ENCODE results near the gene FDX2.

The FDX2 gene

GRCh38 chr19:10332158-10332964 lies 16.5 kb upstream of the FDX2 start:
- DNase-seq: no peak

DNA sequence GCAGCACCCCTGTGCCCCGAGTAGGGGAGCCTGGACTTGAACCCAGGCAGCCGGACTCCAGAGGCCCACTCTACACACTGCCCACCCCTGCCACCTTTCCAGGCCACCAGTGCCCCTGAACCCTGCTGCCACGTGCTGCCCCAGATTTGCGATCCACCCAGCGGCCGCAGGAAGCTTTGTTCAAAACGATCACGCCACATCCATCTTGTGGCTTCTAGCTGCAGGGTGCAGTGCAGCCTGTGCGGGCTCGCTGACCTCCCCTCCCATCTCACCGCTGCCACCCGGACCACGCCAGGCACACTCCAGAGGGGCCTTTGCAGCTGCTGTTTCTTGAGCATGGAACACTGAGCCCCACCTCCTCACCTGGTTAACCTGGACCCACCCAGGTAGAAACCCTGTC lies 13.7 kb upstream of the FDX2 start:
- no peak for DNase-seq

- no peak for DNase-seq
These were observed 13.0 kb upstream of the FDX2 start for GRCh38 chr19:10328558-10329429.

GRCh38 chr19:10327793-10328192 lies 12.0 kb upstream of the FDX2 start:
- no peak for DNase-seq

DNA sequence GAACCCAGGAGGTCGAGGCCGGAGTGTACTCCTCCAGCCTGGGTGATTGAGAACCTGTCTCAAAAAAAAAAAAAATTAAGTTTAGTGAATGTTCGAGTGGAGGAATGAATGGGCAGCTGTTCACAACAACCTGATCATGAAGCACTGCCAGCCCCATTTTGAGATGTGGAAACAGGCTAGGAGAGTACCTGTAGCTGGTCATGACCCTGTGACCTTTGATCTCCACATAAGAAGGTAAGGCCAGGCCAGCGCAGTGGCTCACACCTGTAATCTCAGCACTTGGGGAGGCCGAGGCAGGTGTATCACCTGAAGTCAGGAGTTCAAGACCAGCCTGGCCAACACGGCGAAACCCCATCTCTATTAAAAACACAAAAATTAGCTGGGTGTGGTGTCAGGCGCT lies 9.9 kb upstream of the FDX2 start:
- DNase-seq: no peak

DNA sequence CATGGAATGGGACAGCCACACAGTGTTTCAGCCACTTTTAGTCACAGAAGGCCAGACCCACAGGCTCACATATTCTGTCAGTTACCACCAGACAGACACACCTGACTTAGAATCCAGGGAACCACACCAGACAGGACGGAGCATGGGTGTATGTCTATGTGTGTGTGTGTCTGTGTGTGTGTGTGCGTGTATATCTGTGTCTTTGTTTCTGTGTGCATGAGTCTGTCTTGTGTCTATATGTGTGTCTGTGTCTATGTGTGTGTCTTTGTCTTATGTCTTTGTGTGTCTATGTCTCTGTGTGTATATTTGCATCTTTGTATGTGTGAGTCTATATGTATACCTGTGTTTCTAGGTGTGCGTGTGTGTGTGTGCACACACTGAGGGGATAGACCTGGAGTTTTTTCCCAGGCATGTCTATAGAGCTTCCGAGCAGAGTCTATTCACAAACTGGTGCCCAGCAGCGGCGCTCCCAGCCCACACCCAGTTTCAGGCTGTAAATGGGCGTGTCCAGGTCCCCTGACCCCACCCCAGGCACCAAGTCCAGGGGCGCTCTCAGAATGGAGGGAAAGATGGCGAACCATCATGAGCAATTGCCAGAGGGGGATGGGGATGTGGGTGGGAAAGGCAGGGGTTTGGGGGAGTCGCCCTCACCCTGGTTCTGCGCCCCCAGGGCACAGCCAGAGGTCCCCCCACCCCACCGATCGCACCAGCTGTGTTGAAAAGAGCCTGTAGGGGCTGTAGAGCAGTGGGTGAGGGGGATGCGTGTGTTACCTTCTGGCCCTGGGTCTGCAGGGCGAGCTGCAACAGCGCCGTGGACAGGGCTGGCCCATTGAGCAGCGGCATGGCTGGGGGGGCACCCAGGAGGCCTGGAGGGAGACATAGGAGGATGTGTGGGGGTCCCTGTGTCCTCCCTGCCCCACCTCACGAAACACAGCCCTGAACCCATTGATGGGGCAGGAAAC lies 6.3 kb upstream of the FDX2 start:
- DNase-seq: no peak

DNA sequence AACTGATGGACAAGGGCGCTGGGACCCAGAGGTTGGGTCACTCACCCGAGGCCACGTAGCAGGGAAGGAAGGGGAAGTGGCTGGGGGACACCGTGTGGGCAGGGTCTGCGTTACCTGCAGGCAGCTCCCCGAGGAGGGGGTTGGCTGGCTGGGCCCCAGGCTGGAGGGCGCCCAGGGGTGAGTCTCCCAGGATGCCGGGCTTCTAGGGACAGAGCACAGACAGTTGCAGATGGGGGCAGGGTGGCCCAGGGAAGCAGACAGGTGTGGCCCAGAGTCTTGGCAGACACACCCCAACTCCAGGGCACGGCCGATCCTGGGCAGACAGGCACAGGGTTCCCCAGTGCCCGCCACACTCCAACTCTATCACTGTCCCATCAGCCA lies 5.6 kb upstream of the FDX2 start:
- DNase-seq: no peak

DNA sequence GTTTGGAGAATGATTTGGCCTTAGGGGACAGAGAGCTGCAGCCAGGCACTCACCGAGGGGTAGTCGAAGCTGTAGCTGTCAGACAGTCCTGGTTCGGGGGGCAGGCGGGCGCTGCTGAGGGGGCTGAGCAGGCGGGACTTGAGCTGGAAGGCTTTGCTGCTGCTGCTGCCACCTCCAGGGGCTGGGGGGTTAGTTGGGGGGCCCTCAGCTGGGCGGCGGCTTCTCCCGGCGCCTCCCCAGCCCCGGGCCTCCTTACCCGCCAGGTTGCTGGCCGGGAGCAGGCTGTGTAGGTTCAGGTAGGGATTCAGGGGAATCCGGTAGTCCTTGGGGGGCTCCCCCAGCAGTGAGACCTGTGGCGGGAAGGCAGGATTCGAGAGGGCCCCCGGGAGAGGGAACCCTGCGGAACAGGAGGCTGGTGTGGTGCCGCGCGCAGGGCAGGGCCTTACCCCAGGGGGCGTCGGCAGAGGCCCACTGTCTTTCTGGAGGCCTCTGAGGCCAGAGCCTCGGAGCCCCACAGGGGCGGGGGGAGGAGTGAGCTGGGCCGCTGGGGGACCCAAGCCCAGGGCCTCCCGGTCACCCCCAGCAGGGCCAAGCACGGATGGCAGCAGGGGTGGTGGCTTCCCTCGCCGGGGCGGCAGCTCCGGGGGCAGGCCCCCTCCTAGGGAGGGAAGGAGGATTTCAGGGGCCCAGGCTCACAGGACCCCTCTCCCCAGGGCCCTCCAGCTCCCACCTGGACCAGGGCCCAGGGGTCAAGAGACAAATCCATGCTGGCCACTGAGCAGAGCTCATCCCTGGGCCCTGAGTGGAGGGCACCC lies 5.0 kb upstream of the FDX2 start:
- DNase-seq: no peak

DNA sequence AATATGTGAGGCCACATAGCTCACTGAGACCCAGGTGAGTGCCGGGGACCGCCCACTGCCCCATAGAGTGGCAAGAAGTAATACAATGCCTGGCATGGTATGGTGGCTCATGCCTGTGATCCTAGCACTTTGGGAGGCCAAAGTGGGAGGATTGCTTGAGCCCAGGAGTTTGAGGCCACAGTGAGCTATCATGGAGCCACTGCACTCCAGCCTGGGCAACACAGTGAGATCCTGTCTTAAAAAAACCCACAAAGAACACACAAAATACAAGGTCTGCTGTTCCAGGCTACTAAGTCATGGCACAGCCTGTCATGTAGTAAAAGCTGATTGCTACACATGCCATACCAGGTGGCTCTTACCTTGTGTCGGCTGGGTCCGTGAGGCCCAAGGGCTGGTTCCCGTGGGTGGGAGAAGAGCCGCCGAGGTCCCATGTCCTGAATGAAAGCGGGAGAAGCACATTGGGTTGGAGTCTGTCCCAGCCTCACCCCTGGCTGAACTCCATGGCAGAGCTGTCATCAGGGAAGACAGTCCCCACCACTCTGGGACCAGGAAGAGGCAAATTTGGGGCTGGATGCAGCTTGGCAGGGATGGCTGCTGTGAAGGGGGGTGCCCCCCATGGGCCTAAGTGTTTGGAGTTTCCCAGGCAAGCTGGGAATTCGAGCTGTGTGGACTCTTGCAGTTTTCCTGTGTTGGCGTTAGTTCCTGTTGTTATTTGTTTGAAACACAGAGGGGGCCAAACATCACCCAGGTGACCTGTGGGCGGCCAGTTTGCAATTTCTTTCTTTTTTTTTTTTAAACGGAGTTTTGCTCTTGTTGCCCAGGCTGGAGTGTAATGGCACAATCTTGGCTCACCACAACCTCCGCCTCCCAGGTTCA lies 3.2 kb upstream of the FDX2 start:
- no peak for DNase-seq

DNA sequence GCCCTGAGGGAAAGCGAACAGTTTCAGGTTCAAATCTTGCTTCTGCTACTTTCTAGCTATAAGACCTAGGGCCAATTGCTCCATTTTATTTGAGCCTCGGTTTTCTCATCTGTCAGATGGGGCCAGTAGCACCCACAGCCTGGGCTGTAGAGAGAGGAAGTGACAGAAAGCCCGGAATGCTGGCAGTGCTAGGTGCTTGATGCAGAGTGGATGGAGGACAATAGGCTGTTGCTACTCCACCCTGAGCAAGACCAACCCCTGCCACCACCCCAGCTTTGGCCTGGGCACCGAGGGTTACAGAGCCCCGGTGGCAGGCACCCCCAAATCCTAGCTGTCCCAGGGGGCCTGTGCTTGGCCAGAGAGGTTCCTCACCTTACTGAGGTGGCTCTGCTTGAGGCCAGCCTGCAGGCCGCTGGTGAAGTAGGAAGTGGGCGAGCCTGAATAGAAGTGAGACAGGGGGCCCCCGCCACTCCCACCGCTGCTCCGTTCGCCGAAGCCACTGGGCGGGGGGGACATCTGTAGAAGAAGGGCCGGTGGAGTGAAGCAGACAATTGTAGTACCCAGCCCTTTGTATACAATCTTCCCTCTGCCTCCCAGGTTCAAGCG lies 2.1 kb upstream of the FDX2 start:
- no peak for DNase-seq

- DNase-seq: no peak
These were observed 1.4 kb upstream of the FDX2 start for GRCh38 chr19:10317045-10317856.

DNA sequence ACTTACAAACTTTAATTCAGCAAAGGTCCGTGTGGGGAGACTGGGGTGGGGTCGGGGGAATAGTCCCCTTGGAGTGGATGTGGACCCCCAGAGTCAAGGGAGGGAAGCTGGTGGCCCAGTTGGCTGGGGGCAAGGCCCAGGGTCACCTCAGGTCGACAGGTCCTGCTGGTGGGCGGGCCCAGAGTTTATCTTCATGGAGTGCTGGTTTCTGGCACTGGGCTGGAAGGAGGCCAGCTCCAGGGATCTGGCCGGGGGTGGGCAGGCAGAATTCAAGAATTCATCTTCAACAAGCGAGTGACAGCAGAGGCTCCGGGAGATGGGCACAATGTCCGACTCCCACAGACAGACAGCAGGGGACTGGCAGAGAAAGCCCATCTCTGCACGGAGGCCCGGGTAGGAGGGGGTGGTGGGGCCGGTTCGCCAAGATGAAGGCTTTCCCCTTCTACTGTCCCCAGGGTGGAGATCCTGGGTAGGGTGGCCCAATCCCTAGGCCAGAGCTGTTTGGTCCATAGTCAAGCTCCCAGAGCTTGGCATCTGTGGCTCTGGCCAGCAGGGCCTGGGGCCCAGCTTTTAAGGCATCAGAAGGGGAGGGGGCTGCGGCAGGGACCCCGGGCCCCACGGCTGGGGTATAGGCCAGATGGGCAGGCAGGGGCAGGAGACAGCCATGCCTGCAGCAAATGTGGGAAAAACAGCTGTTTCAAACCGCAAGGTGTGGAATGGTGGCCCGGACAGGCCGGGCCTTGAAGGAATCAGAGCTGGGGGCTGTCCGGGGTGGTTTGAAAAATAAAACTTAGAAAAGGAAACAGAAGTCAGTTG lies 622 bp upstream of the FDX2 start:
- peak; percentile 51 for DNase-seq

DNA sequence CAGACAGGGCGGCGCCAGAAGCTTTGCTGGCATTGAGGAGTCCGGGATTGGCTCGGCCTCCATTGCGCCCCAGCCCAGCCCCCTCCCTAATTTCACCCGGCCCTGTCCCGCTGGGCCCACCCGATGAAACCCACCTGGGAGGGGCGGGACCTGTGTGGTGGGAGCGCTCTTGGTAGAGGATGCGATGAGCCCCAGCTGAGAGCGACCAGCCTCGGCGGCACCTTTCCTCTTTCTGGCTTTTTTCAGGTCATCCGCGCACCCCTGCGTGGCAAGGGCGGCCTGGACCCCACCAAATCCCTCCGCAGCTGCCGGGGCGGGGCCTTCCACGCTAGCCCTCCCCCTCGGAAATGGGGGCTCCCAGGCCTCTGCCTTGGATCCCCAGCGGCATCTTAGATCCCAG lies 6.4 kb downstream of the FDX2 start, which contains the start of gene ZGLP1:
TSS of gene ZGLP1 (minus strand) at position 393 of the 400 bp plus-strand sequence.
- no peak for DNase-seq

DNA sequence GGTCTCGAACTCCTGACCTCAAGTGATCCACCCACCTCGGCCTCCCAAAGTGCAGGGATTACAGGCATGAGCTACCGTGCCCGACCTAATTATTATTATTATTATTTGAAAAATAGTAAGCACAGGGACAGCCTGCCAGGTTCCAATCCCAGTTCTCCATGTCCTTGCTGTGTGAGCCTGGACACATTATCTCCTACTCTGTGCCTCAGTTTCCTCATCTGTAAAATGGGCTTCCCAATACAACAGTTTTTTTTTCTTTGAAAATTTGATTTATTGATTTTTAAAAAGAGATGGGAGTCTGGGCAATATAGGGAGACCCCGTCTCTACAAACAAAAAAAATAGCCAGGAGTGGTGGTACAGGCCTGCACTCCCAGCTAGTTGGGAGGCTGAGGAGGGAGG lies 9.5 kb downstream of the FDX2 start:
- no peak for DNase-seq

GRCh38 chr19:10305139-10305806 lies 10.5 kb downstream of the FDX2 start:
- no peak for DNase-seq

DNA sequence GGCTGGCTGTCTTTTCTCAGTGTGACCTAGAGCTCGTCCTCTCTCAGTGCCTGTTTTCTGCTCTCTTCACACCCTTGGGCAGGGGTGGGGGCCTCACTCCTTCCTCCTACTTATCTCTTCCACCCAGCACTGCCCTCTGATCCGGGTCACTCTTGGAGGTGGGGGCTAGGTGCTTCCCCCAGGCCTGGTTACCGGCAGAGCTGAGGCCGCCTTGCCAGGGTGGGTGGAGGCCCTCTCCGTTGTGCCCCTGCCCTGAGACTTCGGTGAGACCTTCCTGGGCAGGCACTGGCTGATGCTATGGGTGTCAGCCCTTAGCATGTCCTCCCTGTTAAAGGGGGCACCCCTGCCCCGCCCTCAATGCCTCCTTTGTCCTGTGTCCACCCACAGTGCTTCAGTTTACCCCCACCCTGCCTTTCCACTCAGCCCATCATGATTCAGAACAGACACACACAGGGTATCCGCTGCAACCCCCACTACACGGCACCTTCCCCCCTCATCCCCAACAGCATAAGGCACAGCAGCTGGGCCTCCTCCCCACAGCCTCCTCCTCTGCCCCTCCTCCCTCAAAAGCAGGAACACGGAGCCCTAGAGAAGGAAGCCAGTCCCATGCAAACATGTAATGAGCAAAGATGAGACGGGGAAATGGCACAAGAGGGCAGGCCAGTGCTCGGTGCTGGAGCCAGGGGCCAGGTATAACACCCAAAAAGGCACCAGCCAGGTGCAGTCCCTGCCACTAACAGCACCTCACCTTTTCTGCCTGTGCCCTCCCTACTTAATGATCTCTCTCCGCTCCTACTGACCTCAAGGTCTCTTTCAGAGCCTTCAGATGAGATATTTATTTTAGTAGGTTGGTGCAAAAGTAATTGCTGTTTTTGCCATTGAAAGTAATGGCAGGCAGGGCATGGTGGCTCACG lies 16.0 kb downstream of the FDX2 start:
- DNase-seq: peak; percentile 29

Data from NCI-H69 (cell line).